NOMO-1 treated with dmso at 0.1 percent for 144 hours (cell line): ENCODE data around the gene NCOA1.

ENCODE experiments used
- DNase-seq: peaks from one replicate; lab custom pipeline; 2025; ENCODE audit not compliant: unreplicated experiment; lab: John Stamatoyannopoulos, UW

Gene NCOA1

DNA sequence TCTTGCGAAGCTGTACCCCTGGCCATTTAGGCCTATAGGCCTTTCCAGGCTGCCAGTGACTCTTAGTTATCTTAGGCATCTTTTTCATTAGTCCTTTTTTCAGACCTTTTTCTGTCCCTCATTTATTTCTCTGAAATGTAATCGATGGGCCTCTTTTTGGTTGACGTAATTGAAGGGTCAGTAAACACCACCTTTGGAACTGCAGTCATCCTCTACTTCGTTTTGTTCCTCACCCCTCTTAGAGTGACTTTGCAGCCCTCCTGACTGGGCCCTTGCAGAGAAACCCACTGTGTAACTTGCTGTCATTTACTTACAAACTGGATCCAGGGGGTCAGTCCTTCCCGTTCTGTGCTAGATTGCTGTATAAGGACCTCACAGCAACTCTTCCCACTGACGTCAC, 325.4 kb downstream of the NCOA1 start:
- no peak for DNase-seq

DNA sequence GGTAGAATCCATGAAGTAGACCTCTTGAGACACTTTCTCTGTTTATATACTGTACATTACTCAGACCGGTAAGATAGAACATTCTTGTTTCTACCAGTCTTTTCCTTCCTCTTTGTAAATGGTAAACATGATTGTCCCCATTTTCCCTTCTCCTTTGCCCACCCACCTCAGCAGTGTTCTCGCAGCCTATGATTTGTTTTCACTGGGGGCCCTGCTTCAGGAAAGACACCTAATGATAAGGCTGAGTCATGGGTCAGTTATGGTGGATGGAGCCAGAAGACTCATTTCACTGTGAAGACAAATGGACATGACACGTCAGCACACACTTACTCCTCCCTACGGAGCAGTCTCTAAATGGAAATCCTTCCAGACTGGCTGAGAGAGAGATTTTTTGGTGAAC, 325.8 kb downstream of the NCOA1 start:
- no peak for DNase-seq

DNA sequence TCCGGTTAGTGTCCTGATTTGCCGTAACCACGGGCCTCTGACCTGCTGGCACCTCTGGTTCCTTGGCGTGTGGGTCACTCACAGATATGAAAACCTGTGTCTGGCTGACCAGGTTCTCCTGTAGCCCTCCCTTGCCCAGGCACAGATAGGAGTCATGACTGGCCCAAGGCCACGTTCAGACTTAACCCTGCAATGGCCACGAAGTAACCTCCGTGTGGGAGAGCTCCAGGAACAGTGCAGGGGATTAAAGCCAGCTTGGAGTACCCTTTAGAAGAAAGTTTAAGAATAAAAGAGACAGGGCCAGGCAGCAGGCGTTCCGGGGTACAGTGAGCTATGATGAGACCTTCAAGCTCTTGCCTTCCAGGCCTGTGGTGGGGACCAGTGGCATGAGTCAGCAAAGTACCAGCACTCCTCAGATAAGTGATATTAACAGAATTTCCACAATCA, 327.7 kb downstream of the NCOA1 start:
- no peak for DNase-seq

DNA sequence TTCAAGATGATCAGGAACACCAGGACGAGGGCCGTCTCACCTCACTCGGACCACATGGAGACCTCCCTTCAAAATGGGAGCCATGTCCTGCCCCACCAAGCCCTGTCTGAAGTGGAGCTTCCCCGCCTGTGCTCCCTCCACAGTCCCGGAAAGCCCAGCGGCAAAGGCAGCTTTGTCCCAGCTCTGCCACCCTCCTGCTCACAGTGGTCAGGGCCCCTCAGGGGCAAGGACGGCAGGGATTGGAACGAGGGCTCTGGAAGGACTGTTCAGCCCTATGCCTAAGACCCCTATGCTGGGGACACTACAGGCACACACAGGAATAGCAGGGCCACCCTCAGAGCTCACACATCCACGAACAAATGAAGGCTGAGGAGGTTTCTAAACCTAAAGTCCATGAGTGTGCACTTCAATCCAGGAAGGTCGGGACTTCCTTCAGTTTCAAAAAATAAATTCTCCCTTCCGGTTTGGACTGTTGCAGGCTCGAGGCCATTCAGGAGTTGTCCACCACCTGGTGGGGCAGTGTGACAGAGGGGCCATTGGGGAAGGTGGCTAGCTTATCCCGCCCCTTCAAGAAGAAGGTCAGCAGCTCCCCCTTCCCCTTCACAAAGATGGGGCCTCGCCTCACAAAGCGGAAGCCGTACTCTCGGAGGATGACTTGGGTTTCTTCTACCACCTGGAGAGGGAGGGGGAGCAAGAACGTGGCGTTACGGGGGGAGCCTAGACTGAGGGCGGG, 328.6 kb downstream of the NCOA1 start:
- no peak for DNase-seq

DNA sequence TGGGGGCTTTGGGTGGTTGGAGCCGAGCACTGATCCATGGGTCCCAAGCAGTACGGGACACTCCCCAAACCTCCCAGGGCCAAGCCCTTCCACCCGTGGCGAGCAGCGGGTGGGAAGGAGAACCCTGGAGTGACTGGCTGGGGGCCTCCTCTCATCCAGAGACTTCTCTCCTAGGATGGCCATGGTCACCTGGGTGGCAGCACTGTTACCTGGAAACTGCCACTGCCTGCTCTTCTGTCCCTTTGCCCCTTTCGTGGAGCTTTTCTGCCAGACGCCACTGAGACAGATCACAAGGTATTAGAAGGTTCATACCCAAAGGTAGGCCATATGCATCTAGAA, 329.1 kb downstream of the NCOA1 start:
- no peak for DNase-seq
